ENCODE results near the gene CDX2.

- TF ChIP-seq, protein P1, sequence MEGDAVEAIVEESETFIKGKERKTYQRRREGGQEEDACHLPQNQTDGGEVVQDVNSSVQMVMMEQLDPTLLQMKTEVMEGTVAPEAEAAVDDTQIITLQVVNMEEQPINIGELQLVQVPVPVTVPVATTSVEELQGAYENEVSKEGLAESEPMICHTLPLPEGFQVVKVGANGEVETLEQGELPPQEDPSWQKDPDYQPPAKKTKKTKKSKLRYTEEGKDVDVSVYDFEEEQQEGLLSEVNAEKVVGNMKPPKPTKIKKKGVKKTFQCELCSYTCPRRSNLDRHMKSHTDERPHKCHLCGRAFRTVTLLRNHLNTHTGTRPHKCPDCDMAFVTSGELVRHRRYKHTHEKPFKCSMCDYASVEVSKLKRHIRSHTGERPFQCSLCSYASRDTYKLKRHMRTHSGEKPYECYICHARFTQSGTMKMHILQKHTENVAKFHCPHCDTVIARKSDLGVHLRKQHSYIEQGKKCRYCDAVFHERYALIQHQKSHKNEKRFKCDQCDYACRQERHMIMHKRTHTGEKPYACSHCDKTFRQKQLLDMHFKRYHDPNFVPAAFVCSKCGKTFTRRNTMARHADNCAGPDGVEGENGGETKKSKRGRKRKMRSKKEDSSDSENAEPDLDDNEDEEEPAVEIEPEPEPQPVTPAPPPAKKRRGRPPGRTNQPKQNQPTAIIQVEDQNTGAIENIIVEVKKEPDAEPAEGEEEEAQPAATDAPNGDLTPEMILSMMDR (conservative IDR thresholded peaks at IDR 0.05; ENCODE audit: low read length): no peak
- TF ChIP-seq EZH2phosphoT487 (IDR thresholded peaks at IDR 0.05; ENCODE audit: borderline replicate concordance, low read depth, low read length): no peak
Measured at GRCh38 chr13:27919934-27920676, 49.0 kb downstream of the CDX2 start, which contains the start of gene PDX1.

All from OCI-LY7 (cell line).